ENCODE data around the gene RITA1.

The RITA1 gene

GRCh38 chr12:113232089-113232839, 46.7 kb downstream of the RITA1 start:
- DNase-seq: peak; percentile 28

DNA sequence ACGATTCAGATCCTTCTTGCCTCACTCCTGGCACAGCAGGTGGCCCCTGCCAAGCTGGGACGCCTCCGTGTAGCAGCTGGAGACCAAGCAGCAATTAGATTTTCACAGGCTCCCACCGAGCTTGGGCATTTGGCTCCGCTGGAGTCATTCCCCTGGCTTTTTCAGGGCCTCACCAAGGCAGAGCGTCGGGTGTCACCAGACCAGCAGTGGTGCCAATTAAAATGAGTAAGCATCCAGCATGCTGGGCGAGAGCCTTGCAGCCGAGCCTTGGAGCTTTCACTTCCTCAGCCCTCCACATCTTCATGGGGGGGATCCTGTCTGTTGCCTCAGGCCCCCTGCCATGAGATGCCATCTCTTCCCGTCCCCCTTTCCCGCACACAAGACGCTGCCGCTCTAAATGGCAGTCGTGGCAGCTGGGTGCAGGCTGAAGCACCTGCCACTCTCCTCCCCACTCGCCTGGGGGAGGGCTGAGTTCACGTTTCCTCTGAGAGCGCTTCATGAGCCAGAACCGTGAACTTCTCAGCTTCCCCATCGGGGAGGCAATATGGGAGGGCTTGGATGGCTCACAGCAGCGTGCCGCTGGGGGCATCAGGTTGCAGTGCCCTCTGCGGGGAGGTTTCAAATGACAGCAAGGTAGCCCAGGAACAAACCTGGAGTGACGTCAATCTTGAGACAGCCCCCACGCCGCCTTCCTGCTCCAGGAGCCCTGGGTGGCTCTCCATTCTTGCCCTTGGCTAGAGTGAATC, 47.5 kb downstream of the RITA1 start:
- DNase-seq: peak; percentile 91

- DNase-seq: no peak
Measured at GRCh38 chr12:113233967-113234366, 48.4 kb downstream of the RITA1 start.

DNA sequence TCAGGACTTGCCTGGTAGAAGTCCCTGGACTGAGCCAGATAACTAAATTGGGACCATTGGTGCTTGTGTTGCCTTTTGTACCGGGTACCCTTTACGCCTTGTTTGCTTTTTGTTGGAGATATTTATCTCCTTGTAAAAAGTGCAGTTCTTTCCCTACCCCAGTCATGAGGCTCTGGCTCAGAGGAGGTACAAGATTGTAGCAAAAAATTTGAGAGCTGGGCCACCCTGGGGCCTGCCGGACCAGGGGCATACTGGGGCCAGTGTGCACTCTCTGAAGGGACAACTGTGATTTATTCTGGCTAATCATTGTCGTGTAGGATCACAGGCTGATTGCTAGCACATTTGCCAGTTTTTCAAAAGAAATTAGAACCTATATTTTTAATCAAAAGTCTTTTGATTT, 49.0 kb downstream of the RITA1 start:
- DNase-seq: no peak

- no peak for DNase-seq
Measured at GRCh38 chr12:113235976-113236375, 50.5 kb downstream of the RITA1 start.

DNA sequence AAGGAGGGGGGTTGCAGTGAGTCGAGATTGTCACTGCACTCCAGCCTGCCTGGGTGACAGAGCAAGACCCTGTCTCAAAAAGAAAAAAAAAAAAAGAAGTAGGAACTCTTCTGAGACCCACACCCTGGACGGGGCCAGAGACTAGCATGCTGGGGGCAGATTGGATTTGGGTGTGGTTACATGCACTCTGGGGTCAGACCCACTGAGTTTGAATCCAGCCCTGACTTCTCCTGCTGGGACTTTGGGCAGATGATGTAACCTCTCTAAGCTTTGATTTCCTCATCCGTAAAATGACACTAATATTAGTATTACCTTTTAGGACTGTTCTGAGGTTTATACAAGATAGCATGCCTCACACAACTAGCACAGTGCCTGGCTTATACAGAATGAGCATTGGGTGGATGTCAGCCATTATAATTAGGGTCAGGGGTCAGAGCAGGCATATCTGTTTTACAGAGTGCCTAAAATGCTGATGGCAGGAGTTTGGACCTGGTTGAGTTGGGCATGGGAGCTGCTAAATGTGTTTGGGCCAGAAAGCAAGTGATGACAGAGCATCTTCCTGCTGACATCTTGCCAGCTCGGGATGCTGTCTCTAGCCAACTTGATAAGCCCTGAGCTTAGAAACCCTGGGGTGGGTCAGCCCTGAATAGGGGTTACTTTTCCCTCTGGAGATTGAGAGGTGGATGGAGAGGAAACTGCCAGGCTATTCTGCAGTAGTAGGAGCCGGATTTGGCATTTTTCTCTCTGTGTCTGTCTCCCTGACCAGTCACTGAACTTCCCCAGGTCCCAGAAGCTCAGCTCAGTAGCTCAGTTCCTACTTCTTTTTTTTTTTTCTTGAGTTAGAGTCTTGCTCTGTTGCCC, 51.2 kb downstream of the RITA1 start:
- DNase-seq: peak; percentile 46

DNA sequence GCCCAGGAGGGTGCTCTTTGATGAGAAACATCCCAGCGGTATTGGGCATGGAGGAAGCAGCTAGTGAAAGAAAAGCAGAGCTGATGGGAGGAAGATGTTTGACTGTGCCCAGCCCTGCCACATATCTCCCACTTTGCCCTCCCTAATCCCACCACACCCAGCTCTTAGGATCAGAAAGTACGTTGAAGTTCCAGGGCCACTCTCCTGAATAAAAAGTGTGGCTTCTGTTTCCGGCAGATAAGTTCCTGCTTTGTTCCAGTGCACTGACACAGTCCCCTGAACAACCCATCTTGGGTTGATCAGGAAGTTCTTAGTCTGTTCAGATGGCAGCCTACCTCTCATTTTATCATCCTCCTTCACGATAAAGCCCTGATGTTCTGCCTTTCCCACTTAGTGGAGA, 52.2 kb downstream of the RITA1 start:
- DNase-seq: no peak

GRCh38 chr12:113238309-113238708, 52.8 kb downstream of the RITA1 start:
- DNase-seq: no peak

DNA sequence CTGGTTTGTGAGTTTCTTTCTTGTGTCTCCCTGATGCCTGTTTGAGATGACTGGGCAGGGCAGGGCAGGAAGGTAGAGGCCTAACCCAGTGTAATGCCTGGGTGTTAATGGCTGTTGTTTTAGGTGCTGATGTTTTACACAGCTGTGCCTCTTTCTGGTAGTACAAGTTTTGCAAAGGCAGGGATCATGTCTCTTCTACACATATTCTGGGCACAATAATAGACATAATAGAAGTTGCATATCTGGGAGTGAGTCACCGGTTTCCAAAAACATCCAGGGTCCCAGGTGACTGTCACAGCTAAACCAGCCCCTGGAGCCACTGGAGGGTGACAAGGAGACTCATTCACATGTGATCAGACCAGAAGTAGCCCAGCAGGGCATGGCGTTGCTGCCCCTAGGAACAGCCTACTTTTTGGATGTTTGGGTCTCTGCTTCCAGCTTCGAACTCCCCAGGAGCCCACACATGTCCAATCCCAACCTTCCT, 53.8 kb downstream of the RITA1 start:
- DNase-seq: no peak

DNA sequence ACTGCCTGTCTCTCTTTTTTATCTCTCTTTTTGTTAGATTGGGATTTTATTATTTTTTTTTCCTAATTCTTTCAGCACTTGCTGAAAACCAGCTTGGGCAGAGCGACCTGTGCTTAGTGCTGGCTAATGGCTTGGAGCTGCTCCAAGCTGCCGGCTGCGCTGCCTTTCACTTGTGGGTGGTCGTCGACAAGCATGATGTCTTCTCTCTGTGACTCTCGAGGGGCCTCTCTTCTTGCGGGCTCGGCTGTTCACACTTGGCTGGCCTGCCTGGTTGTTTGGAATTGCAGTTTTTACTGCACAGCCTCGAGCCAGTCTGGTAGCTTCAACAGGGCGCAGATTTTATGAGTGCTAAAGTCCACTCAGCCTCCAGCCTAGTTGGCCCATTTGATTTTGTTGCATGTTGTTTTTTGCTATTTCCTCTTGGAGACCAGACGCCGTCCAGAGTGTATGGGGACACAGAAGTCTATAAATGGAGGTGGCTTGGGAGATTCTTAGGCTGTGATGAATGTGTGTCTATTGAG, 54.4 kb downstream of the RITA1 start:
- no peak for DNase-seq

DNA sequence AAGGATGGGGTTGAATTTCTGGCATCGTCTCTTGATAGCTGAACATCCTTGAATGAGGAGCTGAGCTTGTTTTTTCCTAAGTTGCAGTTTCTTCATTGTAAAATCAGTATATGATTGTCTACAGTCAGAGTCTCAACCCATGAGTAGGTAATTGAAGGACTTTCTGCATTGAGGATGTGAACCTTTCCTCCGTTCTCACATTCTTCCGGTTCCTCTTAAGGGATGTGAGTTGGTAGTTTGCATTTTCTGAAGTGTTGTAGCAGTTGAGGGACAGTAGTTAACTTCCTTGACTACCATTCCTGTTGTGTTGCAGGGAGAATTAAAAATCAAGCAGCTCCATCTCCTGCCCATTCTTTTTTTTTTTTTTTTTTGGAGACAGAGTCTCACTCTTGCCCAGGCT, 54.9 kb downstream of the RITA1 start:
- peak; percentile 73 for DNase-seq

DNA sequence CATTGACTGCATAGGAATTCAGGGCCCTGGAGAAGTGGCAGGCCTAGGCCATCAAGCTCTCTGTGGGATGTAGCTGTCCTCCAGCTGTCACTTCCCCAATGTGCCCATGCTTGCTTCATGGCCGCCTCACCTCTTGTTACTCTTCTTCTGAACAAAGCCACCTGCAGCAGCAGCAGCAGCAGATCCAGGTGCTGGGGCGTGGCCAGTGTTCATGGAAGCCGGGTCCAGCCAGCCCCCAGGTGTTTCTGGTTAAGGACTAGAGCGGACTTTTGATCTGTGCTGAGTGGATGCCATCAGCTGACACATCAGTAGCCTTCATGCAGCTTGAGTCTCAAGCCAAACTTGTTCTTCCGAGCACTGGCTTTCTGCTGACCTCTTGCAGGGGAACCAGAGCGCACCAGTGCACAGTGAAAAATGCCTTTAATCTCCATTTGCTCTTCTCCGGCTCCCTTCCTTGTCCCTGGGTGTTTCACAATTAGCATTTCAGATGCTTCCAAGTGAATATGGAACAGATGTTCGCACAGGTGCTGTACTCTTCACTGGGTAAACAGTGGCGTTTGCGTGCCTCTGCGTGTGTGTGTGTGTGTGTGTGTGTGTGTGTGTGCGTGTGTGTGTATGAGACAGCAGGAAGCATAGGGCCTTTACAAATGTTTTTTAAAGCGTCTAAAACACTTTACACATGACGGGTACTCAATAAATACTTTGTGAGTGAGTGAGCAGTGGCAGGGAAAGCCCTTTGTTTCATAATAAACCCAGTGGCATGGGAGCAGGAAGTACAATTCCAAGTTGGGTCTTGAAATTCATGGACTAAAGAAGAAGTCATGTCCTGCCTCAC, 55.9 kb downstream of the RITA1 start:
- peak; percentile 84 for DNase-seq

All from inflammatory macrophage treated with lipopolysaccharide for 4 hours (primary cell).